GM18505 (cell line): ENCODE results near the gene TRIM33.

Experiments used
- ATAC-seq: cut with Tn5 transposase; IDR thresholded peaks from one replicate; pipeline ENCODE4 v1.9.1; 2021; ENCODE audit not compliant: unreplicated experiment
- POLR2A ChIP-seq: IDR thresholded peaks from 4 replicates; pipeline ENCODE4 v1.6.1; 2011; ENCODE audit warnings: borderline replicate concordance; ENCODE audit not compliant: insufficient read depth, insufficient read length; ENCODE audit errors: extremely low read depth

The TRIM33 gene

DNA sequence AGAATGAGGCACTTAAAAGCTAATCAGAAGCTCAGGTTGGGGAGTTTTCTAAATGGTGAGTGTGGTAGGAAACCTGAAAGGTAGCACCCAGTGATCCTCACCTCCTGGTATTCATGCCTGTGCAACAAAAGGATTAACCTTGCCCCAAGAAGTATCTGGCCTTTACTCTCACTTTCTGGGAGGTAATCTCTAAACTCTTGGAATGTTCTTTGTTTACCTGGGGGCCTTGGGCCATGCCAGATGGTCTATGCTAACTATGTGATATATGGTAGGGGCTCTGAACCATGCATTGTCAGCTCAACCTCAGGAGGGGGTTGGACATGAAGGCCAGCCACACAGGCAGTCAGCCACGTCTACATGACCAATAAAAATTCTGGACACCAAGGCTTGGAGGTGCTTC is 24.4 kb upstream of the TRIM33 start:
- ATAC-seq = no peak
- TF ChIP-seq POLR2A = no peak

DNA sequence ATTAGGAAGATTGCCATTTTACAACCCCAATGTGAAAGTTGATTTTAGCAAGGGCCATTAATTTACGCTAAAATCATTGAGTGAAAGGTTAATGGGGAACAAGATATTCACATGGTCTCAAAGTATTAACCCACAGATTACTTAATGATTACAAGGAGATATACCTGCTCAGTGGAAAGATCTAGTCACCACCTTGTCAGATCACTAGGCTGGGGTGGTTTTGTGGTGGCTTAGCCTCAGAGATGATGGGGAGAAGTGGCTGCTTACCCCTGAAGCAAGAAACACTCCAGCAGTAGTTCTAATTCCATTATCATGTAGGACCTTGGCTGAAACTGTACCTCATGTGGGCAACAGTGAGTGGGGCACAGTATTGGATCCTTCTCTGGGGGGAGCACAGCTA is 20.1 kb upstream of the TRIM33 start:
- ATAC-seq = no peak
- TF ChIP-seq POLR2A = no peak

DNA sequence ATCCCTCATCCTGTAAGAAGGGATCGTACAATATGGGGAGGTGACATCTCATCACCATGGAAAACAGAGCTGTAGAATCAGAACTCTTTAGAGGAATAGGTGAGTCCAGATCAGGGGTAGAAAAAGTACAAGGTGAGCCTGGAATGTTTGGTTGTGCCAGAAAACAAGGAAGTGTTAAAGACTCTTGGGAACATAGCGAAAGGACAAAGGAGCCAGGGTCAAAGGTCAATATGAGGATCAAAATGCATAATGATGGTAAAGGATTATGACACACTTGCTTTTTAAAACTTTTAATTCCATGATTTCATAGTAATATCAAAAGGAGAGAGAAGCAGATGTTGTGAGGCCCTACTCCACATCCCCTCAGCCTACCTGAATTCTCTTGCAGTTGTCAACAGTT is 19.2 kb upstream of the TRIM33 start:
- TF ChIP-seq POLR2A = no peak
- no peak for ATAC-seq

DNA sequence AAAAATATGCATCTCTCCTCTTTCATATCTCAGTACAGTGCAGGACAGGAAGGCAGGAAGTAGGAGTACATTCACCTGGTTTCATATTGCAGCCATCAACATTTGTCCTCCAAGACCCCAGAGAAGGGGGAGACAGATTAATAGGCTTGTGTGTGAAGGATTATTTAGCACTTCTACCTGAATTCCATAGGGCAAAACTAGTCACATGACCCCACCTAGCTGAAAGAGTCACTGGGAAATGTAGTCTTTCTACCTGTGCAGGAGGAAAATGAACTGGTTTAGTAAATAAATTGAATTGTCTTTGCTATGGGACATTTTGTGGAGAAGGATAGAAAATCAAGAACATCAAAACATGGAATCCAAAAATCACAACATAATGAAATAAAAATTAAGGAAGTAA is 13.9 kb upstream of the TRIM33 start:
- TF ChIP-seq POLR2A = no peak
- ATAC-seq = no peak

DNA sequence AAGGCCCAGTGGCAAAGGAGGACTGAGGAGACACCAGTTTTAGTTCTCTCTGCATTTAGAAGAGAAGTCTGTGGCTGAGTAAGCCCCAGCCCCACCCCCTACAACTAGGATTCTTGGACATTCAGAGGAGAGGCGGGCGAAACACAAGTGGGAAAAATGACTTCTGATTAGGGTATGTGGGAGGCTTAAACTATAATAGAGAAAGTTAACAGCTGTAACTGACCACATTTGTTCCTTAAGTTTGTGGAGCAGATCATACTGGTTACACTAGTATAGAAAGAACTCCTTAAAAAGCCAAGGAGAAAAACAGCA is 11.2 kb upstream of the TRIM33 start:
- no peak for ATAC-seq

DNA sequence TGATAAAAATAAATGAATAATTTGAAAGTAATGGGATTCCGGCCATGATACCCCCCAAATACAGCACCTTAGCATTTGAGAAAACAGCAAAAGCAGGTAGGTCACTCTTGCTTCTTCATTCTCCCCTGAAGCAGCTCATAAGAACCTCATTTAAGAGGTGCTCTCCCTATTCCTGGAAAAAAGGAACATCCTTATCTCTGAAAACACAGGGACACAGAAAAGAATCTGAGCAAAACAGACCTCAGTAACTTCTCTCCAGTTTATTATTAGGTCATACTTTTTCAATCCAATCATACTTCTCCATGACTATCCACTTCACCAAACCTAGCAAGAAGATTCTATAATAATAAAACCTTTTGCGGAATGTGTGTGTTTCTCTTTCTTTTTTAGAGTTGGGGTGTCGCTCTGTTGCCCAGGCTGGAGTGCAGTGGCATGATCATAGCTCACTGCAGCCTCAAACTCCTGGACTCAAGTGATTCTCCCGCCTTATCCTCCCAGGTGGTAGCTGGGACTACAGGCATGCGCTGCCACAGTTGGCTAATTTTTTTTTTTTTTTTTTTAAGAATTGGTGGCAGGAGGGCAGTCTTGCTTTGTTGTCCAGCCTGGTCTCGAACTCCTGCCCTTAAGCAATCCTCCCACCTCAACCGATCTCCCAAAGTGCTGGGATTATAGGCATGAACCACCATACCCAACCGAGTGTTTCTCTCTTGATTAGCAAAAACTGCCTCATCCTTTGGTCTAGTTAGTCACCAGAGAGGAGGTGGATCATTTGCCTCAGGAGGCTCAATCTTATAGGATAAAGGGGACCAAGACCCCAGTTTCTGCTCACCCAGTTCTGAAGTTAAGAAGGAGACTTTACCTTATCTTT is 10.6 kb upstream of the TRIM33 start:
- no peak for TF ChIP-seq POLR2A
- ATAC-seq = no peak

More for the DNA sequence above, 11.2 kb upstream of the TRIM33 start:
- no peak for TF ChIP-seq POLR2A

DNA sequence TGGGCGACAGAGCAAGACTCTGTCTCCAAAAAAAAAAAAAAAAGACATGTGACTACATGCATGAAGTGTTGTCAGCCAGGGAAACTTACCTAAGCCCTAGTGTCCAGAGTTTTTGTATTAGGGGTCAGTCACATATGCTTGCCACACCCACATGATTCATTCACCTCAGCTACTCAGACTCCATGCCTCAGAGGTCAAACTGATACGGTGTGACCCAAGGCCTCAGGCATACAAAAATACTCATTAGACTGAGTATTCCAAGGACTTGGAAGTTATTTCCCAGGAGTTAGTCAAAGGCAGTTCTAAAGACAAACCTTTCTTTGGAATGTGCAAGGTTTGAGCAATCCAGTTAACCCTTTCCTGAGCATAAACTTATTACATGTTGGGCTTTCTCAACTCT is 6.3 kb upstream of the TRIM33 start:
- ATAC-seq = no peak
- no peak for TF ChIP-seq POLR2A

DNA sequence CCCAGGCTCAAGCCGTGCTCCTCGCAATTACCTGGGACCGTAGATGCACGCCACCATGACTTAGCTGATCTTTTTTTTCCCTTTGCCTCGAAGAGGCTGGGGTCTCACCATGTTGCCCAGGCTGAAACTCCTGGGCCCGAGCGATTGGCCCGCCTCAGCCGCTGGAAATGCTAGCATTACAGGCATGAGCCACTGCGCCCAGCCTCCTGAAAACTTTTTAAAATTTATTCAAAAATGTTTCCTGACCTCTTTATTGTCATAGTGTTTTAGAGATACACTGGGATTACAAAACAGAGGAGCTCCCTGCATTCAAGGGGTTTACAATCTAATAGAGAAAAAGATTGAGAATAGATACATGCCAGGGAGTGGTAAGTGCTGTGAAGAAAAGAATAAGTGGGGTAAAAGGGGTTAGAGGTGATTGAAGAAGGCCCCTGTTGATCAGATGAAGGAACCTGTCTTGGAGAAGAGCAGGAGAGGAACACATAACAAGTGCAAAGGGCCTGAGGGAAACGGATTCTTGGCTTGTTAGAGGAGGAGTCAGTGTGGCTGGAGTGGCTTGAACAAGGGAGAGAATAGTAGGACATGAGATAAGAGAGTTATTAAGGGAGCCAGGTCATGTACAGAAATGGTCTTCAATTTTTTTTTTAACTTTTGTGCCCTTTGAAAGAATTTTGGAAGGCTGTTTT is 1.7 kb upstream of the TRIM33 start:
- no peak for ATAC-seq

DNA sequence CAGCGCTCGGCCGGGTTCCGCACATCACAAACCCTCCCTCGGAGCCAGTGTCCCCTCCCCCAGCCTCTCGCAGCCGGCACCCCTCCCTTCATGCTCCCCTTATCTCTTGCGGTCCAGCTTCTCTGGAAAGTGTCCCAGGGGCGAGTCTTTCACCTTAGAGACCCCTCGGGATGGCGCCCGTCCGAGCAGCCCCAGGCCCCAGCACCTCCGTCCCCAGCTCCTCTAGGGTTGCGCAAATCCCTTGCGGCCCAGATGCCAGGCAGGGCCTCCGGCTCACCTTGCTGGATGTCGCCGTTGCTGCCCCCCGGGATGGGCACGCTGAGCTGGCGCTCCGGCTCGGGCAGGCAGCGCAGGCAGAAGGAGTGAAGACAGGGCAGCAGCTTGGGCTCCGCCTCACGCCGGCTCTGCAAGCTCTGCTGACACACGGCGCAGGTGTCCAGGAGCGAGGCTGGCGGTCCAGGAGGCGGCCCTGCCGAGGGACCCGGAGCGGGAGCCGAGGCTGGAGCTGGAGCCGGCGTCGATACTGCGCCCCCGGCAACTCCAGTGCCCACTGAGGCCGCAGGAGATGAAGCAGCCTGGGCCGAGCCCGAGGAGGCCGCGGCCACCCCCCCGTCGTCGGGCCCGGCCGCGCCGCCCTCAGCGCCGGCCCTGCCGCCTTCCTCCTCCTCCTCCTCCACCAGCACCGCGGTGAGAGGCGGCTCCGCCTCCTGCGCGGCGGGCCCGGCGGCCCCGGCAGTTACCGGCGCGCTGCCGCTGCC is 550 bp downstream of the TRIM33 start:
- TF ChIP-seq POLR2A = no peak

More for the DNA sequence above, 1.7 kb upstream of the TRIM33 start:
- no peak for TF ChIP-seq POLR2A

DNA sequence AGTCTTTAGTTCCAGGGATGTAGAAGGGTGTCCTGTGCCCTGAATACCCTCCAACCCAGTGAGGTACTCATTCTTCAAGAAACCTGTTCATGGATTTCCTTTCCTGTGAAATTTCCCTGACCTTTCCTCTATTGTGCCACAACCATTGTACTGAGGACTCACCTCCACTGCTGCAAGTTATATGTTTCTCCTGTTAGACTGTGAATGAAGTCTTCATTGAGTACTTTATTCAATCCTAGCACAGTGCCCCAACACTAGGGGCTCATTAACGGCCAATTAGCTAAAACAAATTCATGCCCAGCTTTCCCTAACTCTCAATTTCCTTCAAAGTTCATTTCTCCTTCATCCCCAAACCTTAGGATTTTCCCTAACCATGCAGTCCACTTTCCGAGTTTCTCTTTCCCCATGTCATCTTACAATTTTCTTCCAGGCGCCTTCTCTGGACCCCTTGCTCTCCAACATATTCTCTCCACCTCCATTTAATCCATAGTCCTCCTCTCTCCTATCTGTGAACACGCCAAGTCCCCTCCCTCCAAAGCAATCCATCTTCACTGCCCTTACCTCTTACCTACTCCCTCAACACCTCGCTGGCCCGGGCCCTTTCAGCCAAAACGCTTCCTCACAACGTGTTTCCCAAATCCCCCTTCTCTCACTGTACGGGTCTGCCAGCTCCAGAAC is 1.3 kb downstream of the TRIM33 start:
- no peak for TF ChIP-seq POLR2A
- ATAC-seq = no peak

More for the DNA sequence above, 550 bp downstream of the TRIM33 start:
- ATAC-seq = peak; percentile 59

DNA sequence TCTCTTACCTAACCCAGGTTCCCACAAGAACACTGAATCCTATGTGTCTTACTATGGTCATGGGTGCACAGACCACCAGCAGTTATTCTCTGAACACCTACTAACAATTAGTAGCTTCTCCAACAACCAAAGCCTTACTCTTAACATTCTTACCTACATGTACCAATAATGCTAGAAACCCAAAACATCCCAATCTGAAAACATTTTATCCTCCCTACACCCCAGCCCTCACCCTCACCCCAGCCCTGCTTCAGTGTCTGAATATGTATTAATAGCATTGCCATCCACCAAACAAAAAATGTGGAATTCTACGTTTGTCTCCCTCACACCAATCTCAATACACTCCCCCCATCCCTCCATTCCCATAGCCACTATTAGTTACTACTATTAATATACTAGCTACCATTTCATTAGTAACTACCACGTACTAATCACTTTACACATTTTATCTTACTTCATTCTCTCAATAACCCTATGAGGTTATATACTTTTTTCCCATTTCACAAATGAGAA is 2.6 kb downstream of the TRIM33 start:
- no peak for ATAC-seq
- TF ChIP-seq POLR2A = no peak

DNA sequence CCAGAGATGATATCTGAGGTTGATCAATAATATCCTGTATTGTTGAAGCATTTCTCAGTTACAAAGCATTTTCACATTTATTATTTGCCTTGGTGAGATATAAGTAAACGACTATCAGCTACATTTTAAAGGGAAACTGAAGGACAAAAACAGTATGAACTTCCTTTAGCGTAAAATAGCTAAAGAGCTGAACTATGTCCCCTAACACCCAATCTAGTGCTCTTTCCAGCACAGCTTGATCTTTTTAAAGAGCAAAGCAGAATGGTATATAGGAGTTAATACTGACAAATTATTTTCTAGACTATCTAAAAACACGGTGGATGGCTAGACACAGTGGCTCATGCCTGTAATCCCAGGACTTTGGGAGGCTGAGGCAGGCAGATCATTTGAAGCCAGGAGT is 3.5 kb downstream of the TRIM33 start:
- no peak for TF ChIP-seq POLR2A
- ATAC-seq = no peak

DNA sequence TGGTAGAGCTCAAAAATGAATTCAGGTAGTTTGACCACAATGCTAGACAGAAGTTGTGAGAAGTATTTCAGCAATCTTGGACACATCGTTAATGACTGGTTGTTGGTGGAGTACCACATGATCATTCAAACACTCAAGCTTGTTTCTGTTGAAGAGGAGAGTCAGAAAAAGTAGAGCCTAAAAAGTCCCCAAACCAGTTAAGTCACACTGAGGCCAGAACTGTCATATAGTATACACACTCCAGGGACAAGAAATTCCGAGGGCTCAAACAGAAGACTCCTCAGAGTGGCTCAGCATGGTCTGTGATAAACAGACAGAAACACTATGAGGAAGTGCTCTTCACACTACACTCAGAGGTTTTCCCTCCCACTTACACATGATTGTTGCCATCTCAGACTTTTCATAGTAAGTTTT is 5.8 kb downstream of the TRIM33 start:
- no peak for TF ChIP-seq POLR2A
- no peak for ATAC-seq
